ENCODE data around the gene SLC39A11. TPM values are rescaled to one million over a fixed set of nuclear protein-coding genes. Genes with fewer than 3 reads are reported as not detected.
A peak's percentile ranks its signal among the peaks of the same experiment; 100 is the strongest.
"Not testable (repeated sequence)": the region's sequence is repeated elsewhere in the genome, so short reads cannot be mapped to it uniquely, and the experiment has no call there.

The SLC39A11 gene
- total RNA-seq, 1 experiment from 2014 or later = 7.9 TPM

DNA sequence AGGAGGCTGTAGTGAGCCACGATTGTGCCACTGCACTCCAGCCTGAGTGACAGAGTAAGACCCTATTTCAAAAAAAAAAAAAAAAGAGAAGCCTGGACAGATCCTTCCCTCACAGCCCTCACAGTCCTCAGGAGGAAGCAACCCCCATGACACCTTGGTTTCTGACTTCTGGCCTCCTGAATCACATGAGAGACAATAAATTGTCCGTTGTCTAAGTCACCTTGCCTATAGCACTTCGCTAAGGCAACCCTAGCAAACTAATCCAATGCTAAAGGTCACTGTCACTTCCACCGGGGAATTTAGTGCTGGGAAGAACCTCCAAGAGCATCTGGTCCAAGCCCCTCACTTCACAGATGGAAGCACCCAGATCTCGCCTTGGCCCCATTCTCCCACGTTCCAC, 18.9 kb upstream of the SLC39A11 start:
- no peak for DNase-seq (ENCODE audit: low read depth)

DNA sequence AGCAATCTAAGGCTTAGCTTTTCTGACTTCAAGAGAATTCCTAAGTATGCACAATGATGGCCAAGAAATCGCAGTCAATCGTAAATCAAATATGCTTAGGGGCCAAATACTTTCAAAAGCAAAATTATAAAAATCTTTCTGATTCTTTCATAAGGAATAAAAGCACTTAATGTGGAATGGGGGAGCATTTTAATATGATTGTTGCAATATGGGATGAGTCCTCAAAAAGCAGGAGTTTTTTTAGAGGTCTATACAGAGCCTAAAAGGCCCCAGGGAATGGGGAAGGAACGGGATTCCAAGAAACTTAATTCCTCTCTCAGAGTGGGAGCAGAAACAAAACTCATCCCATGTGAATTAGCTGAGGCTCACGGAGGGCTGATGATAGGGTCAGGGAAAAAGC, 14.7 kb upstream of the SLC39A11 start:
- DNase-seq (ENCODE audit: low read depth) = no peak

DNA sequence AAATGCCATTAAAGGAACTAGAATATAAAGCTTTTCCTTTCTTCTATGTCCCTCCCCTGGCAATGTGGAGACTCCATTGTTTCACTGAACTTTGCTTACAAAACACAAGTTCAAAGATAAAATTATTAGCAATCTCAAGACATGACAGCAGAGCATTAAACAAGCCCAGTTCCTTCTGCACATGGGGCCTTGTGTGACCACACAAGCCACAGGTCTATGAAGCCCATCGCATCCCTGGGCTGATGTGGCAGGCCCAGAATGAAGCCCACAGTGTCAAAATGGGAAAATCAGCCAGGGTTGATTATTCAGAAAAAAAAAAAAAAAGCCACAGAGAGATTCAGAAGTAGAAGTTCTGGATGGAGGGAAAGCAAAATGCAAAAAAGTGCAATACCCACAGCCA, 12.9 kb upstream of the SLC39A11 start:
- DNase-seq (ENCODE audit: low read depth) = no peak

DNA sequence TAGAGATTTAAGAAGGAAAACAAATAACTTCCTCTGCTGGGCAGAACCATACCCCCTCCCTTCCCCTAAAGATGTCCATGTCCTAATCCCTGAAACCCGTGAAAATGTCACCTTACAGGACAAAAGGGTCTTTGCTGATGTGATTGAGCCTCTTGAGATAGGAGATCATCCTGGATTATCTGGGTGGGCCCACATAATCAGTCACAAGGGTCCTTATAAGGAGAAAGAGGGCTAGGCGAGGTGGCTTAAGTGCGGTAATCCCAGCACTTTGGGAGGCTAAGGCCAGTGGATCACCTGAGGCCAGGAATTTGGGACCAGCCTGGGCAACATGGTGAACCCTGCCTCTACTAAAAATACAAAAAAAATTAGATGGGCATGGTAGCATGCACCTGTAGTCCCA, 12.0 kb upstream of the SLC39A11 start:
- no peak for DNase-seq (ENCODE audit: low read depth)

DNA sequence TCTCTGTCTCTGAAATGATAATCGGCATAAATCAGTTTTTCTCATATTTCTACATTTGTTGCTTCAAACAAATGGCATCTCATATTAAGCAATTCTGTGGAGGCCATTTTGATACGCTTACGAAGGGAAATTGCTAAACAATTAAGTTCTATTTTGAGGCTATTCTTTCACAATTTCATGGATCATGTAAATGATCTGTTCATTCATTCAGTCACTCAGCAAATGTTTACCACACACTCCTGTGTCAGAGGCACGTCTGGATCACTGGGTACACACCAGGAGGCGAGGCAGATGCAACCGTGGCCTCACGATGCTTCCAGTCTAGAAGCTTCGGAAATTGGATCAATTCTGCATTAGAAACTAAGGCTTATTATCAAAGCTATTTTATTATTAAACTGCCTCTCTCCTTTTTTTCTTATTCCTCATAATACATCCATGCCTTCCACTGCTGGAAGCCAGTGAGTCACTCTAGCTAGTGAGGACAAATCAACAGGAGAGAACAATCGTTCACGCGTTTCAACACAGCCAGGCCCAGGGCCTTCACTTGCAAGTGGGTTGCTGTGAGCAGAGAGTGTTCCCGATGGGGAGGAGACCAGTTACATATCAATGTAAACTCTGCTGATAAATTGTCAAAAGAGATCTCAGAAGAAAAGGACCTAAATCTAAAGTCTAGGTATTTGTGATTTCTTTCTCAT, 11.3 kb upstream of the SLC39A11 start:
- DNase-seq (ENCODE audit: low read depth) = no peak

DNA sequence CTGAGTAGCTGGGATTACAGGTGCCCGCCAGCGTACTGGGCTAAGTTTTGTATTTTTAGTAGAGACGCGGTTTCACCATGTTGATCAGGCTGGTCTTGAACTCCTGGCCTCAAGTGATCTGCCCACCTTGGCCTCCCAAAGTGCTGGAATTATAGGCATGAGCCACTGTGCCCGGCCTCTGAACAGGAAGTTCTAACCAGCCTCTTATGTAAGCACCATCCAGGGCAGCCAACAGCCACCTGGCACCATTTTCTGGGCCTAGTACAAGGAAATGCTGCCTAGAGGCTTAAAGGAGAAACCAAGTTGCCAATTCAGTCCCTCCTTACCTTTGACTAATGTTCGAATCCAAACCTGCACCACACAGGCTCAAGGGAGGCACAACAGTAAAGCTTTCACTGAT, 8.5 kb upstream of the SLC39A11 start:
- no peak for DNase-seq (ENCODE audit: low read depth)

DNA sequence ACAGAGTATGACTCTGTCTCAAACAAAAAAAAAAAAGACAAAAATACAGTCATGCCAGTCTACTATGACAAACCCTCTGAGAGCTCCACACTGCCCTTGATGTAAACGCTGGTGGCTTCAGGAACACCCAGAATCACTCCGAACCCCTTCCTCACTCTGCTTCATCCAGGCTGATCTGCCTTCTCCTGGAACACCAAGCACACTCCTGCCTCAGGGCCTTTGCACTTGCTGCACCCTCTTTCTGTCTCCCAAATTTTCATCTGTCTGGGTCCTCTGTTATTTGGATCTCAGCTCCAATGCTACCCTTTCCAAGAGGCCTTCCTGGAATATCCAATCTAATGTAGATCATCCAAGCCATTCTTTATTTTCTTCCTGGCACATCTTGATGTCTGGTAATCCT, 7.9 kb upstream of the SLC39A11 start:
- DNase-seq (ENCODE audit: low read depth) = no peak

DNA sequence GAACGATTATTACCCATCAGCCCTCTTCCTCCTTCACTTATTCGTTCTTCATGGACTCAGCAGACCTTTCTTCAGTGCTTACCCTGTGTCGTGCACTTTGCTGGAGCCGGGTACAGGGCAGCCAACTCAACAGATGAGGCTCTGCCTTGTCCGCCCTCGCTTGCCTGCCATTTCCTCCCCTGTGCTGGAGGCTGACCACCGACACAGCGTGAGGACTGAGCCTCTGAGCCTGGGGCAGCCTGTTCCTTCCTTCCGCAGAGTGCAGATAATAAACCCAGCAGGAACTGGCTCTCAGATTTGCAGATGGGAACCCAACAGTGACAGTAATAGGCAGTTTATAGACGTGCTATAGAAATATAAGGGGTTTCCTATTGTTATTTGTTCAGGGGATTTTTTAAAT, 7.0 kb upstream of the SLC39A11 start:
- no peak for DNase-seq (ENCODE audit: low read depth)

DNA sequence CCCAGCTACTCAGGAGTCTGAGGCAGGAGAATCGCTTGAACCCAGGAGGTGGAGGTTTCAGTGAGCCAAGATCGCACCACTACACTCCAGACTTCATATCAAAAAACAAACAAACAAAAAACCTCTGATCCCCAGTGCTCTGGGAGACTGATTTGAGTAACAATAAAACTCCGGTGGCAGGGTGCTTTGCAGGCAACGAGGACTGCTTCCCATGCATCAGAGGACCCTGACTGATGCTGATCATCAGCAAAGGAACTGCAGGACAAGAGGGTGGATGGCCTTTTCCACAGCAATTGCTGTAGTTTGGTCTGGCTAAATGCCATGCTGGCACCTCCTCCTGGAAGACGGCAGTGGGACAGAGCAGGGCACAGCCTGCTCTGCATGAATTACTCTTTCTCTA, 6.4 kb upstream of the SLC39A11 start:
- DNase-seq (ENCODE audit: low read depth) = no peak

DNA sequence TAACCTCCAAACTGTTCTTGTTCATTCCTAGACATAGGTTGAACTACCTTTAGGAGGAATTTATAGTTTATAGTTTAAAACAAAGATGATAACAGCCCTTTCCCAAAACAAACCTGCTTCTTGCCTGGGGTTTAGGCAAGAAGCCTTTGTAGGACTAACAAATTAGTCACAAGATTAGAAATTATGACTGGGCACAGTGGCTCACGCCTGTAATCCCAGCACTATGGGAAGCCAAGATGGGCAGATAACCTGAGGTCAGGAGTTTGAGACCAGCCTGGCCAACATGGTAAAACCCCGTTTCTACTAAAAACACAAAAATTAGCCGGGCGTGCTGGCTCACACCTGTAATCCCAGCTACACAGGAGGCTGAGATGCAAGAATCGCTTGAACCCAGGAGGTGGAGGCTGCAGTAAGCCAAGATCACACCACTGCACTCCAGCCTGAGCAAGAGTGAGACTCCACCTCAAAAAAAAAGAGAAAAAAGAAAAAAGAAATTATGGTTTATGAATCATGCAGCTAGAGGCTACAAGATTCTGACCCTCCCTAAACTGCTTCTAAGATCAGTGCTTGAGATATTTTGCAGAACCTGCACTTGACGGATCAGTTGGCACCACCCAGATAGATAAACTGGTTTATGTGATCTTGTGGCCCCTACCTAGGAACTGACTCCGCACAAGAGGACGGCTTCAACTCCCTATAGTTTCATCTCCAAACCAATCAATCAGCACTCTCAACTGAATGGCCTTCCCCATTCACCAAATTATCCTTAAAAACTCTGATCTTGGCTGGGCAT, 5.7 kb upstream of the SLC39A11 start:
- DNase-seq (ENCODE audit: low read depth) = not testable (repeated sequence)

DNA sequence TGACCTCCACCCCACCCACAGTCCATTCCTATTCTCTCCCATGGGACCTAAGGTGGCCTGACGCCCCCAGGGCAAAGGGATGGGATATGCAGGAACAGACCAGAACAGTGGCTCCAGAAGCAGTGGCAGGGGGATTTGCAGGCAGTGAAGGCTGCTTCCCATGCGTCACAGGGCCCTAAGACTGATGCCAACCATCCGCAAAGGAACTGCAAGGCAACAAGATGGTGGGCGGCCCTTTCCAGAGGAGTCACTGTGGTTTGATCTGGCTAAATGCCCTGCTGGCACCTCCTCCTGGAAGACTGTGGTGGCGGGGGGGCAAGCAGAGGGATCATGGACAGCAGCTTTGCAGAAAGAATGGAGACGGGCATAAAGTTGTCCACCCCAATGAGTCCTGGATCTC, 4.4 kb upstream of the SLC39A11 start:
- DNase-seq (ENCODE audit: low read depth) = peak; percentile 84

DNA sequence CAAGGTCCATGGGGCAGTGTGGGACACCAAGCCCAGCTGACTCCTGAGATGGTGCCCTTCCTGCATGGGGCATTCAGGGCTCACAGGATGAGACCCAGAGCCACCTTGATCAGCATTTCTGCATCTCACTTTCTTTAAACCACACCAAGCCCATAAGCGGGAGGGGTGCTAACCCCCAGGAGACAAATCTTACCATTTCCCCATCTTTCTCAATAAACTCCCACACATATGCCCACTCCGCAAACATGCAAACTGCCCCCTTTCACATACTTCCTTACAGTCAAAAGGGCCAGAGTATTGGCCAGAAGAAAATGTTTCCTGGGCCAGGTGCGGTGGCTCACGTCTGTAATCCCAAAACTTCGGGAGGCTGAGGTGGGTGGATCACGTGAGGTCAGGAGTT, 3.7 kb upstream of the SLC39A11 start:
- no peak for DNase-seq (ENCODE audit: low read depth)

DNA sequence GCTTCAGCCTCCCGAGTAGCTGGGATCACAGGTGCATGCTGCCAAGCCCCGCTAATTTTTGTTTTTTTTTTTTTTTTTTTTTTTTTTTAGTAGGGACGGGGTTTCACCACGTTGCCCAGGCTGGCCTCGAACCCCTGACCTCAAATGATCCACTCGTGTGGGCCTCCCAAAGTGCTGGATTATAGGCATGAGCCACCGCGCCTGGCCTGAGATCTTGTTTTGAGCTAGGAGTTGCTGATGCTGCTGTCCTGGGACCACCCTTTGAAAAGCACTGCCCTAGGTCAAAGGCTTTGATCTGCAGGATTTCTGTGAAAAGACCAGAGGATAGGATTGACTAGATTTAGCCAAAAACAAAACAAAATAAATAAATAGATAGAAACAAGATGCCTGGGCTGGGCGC, 798 bp upstream of the SLC39A11 start:
- DNase-seq (ENCODE audit: low read depth) = no peak

DNA sequence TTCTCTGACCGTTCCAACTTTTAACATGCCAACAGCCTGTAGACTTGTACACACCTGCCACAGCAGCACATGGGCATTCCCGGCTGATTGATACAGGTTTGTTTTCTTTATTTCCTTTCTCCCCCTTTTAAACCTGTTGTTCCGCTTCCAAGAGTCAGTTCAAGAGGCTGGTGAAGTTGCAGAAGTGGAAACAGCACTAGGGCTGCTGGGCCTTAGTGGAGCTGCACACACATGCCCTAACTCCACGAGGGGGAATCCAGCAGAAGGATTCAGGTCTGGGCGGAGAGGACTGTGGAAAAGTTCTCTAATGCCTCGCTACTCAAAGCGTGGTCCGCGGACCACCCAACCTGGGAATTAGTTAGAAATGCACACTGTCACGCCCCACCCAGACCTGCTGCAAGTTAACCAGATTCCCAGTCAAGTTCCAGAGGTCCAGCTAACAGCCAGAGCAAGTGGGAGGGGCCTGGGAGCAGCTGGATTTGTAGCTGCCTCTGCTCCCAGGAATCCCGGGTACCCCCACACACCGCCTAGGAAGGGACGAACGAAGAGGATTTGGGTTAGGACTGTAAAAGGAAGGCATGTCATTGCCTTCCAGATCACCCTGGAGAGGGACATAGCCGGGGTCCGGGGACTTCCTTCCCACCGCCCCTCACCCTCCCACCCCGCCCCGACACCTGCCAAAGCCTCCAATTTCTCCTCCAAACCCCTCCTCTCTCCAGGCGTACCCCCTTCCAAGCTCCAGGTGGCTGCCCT, 542 bp downstream of the SLC39A11 start:
- peak; percentile 22 for DNase-seq (ENCODE audit: low read depth)

DNA sequence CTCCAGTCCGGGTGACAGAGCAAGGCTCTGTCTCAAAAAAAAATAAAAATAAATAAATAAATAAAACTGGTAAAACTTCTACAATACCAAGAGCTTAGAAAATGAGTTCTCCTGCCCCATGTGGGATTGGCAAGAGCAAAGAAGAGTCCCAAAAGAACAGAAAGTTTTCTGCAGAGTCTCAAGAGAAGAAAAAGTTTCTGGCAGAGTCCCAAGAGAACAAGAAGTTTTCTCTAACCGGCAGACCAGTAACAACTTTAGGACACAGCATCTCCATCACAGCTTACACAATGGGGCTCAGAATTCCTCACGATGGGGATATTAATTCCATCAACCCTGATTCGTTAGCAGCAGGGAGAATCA, 1.1 kb downstream of the SLC39A11 start:
- DNase-seq (ENCODE audit: low read depth) = no peak

DNA sequence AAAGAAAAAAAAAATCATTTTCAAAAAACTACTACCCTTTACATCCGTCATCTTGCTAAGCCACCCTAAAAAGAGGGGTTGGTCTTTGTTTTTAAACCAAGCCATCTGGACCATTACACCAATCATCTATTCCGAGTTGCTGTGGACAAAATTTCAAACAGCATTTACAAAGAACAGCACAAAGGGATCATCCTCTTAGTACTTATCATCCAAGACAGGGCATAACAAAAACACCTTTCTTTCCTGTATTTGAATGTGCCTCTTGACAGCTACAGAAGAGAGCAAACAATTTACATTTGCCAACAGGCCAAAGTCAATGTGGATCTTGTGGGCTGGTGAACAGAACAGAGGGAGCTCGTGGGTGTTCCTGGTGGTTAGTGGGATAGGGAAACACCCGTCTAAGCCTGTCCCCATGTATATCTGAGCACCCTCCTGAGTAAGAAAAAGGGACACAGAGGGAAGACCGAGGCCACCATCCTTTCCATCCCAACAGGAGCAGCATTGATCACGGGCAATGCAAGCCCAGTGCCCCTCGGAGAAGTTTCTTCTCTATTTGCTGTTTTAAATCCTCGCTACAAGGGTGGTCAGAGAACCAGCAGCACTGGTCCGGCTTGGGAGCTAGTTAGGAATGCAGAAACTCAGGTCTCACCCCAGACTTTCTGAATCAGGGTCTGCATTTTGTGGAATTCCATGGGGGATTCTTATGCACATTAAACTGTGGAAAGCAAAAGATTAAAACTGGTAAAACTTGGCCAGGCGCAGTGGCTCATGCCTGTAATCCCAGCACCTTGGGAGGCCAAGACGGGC, 1.9 kb downstream of the SLC39A11 start:
- no peak for DNase-seq (ENCODE audit: low read depth)

DNA sequence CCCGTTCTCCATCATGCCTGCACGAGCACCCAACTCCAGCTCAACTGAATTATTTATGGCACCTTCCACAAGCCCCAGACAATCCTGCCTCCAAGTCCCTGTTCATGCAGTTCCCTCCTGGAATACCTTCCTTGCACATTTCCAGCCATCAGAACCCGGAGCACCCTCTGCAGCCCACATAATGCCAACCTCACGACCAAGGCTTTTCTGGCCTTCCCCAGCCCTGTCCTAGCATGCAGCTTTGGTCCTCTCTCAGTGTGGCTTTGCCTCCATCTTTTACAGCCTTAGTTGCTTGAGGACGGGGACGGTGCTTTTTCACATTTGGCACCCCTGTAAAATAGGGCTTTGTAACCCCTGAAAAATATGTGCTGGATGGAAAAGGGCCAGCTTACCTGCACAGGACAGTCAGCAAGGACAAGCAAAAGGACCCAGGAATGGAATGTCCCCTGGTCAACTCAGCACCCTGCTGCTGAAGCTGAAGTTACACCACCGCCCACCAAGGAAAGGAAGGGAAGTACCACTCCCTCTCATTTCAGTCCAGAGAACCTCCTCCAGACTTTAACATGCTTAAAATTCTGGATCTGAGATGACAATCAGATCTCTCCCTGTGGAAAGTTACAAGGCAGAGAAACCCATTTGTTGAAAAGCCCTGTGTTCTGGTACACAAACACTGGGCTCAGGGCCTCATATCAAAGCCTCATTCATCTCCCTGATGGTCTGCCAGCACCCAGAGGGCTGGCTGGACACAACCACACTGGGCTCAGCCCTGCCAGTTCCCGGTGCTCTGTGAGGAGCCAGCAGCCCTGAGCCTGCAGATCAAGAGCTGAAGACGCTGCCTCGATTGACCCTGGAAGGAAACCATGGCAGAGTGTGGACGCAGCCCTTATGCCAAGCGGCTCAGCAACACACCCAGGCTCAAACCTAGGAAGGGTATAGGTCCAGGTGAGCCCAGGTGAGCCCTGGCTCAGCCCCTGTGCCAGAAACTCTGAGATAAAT, 2.9 kb downstream of the SLC39A11 start:
- no peak for DNase-seq (ENCODE audit: low read depth)

DNA sequence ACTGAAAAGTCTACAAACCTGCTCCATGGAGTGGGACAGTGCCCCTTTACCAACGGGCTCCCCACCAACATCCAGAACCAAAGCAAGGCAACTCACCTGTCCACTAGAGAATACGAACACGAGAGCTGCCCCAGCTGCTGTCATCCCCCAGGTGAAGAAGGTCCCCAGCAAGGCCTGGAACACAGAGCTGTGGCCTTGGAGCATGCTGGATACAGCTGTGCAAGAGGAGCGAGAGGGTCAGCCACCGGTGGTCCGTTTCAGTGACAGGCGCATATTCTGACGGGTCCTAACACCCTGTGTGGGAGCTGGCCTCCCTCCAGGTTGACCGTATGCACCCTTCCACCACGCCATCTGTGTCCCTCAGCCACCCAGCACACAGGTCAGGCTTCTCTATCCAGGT, 3.9 kb downstream of the SLC39A11 start:
- DNase-seq (ENCODE audit: low read depth) = no peak

DNA sequence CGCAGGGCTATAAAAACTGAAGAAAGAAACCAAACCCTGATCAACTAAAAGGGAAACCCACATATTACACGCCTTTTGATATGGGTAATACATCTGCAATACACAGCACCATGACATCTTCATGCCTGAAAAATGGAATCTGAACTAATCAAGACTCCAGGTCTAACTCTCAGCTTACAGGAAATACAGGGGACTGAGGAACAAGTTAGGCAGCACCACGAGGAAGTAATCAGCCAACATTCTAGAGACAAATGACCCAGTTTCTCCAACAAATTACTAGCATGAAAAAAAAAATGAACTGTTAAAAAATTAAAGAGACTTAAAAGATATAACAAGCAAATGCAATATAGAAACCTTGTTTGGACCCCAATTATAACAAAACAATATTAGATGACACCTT, 9.1 kb downstream of the SLC39A11 start:
- DNase-seq (ENCODE audit: low read depth) = no peak

DNA sequence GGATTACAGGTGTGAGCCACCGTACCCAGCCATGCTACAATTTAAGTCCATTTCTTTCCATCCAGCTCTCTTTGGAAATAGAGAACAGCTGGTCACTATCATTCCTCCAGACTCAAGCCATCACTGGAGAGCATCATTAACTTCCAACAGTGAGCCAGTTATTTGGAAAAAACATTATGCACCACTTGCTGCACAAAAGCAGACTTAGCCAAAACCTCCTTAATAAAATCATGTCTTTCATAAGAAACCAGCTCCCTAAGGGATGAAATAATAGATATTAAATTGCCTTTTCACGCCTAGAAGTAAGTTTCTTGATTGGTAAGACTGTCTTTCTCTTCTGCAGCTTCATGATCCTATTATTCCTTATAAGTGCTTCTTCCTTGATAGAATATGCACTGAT, 17.9 kb downstream of the SLC39A11 start:
- no peak for DNase-seq (ENCODE audit: low read depth)

Measured in RPMI7951 (cell line).